Activated naive CD4-positive, alpha-beta T cell treated with anti-CD3 and anti-CD28 coated beads for 36 hours (primary cell): Measurements from ENCODE around the gene WASL. TPM values are rescaled to one million over a fixed set of nuclear protein-coding genes. Genes with fewer than 3 reads are reported as not detected.

Experiments used
- CTCF ChIA-PET: fragments of 350-600 bp; sonication (Branson Sonifier 250); formaldehyde crosslinking; loops from one replicate; lab custom pipeline; 2021; ENCODE audit warnings: antibody characterized with exemption; lab: Charles Lee
- DNase-seq: peaks from one replicate; pipeline ENCODE4 v3.0.0-alpha.2; 2020
- H3K27ac Mint-ChIP-seq: one replicate; pipeline ENCODE4 v1.8.0; 2021; ENCODE audit warnings: mild to moderate bottlenecking, mixed read lengths
- H3K27me3 Mint-ChIP-seq: one replicate; pipeline ENCODE4 v1.8.0; 2021; ENCODE audit warnings: low read depth, mixed read lengths
- H3K36me3 Mint-ChIP-seq: one replicate; pipeline ENCODE4 v1.8.0; 2021; ENCODE audit warnings: low read depth, mixed read lengths
- H3K4me1 Mint-ChIP-seq: one replicate; pipeline ENCODE4 v1.8.0; 2021; ENCODE audit warnings: low read depth, mixed read lengths
- H3K4me3 Mint-ChIP-seq: one replicate; pipeline ENCODE4 v1.8.0; 2021; ENCODE audit warnings: mild to moderate bottlenecking, moderate library complexity, mixed read lengths
- H3K9me3 Mint-ChIP-seq: one replicate; pipeline ENCODE4 v1.8.0; 2021; ENCODE audit warnings: mixed read lengths
- intact Hi-C: fragments of 100-400 bp; cut with micrococcal nuclease; formaldehyde crosslinking; loops from one replicate; pipeline ENCODE4 v1.15.1; 2023
- total RNA-seq, 2 experiments: library from RNA; stranded (reverse); gene quantifications; one replicate each; pipeline ENCODE4 v1.2.3, GENCODE V29; 2021

WASL gene
- total RNA-seq, 2 experiments from 2014 or later, result 3.7 to 3.8 TPM

- Mint-ChIP-seq H3K4me1 (peaks cover 5% of the 10 kb centered on the region), H3K27ac (no peak overlapping the region), H3K36me3 (no peaks in the 10 kb centered on the region), H3K4me3 (no peak overlapping the region), H3K9me3 (peaks cover 4% of the 10 kb centered on the region), H3K27me3 (peaks cover 8% of the 10 kb centered on the region)
- CTCF ChIA-PET, result interaction anchor here (0.7 kb wide), 1 partner anchor 13 kb away, joined by 3 read pairs; no protein-coding TSS in a partner anchor
- intact Hi-C loops, result no loop called here
- no peak for DNase-seq
Observed at GRCh38 chr7:123768493-123768892, 19.7 kb upstream of the WASL start.

- CTCF ChIA-PET, result interaction anchor here (1.2 kb wide), 1 partner anchor 62 kb away, joined by 4 read pairs; no protein-coding TSS in a partner anchor
- Mint-ChIP-seq H3K4me1 (no peaks in the 10 kb centered on the region), H3K9me3 (peaks cover 8% of the 10 kb centered on the region), H3K4me3 (no peak overlapping the region), H3K27ac (no peak overlapping the region), H3K36me3 (no peaks in the 10 kb centered on the region), H3K27me3 (peaks cover 3% of the 10 kb centered on the region)
- intact Hi-C loops, result no loop called here
- no peak for DNase-seq
Observed at GRCh38 chr7:123763191-123763661, 14.4 kb upstream of the WASL start.

DNA sequence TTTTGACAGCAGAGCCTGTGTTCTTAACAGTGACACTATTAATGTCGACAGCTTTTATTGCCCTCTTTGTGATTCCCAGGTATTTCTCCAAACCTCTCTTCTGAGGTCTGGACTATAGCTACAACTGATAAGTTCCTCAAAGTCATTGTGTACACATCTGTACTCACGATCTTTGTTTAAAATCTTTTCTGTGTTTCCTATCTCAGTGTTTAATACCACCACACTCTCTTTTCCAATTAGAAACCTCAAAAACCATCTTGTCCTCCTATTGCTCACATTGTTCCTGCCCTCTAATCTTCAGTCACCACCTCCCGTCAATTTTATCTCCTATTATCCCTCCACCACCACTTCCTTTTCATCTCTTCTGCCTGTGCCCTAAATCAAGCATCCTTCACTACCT is 12.9 kb upstream of the WASL start:
- intact Hi-C loops, result no loop called here
- no peak for DNase-seq
- CTCF ChIA-PET, result no interaction called here
- H3K4me1 Mint-ChIP-seq, result no peaks in the 10 kb centered on the region
- no peak overlapping the region for H3K27ac Mint-ChIP-seq
- peaks cover 3% of the 10 kb centered on the region for H3K27me3 Mint-ChIP-seq
- H3K9me3 Mint-ChIP-seq, result peaks cover 8% of the 10 kb centered on the region
- H3K4me3 Mint-ChIP-seq, result no peak overlapping the region
- H3K36me3 Mint-ChIP-seq, result no peaks in the 10 kb centered on the region

GRCh38 chr7:123757095-123757494 is 8.3 kb upstream of the WASL start:
- no peak overlapping the region for H3K4me3 Mint-ChIP-seq
- H3K27me3 Mint-ChIP-seq, result no peaks in the 10 kb centered on the region
- H3K27ac Mint-ChIP-seq, result no peak overlapping the region
- H3K4me1 Mint-ChIP-seq, result peaks cover 21% of the 10 kb centered on the region
- CTCF ChIA-PET, result no interaction called here
- no peaks in the 10 kb centered on the region for H3K36me3 Mint-ChIP-seq
- DNase-seq, result no peak
- intact Hi-C loops, result no loop called here
- H3K9me3 Mint-ChIP-seq, result no peaks in the 10 kb centered on the region

GRCh38 chr7:123755338-123755737 is 6.5 kb upstream of the WASL start:
- H3K27me3 Mint-ChIP-seq, result no peaks in the 10 kb centered on the region
- CTCF ChIA-PET, result interaction anchor here (0.6 kb wide), 1 partner anchor 13 kb away, joined by 3 read pairs; no protein-coding TSS in a partner anchor
- no peak for DNase-seq

DNA sequence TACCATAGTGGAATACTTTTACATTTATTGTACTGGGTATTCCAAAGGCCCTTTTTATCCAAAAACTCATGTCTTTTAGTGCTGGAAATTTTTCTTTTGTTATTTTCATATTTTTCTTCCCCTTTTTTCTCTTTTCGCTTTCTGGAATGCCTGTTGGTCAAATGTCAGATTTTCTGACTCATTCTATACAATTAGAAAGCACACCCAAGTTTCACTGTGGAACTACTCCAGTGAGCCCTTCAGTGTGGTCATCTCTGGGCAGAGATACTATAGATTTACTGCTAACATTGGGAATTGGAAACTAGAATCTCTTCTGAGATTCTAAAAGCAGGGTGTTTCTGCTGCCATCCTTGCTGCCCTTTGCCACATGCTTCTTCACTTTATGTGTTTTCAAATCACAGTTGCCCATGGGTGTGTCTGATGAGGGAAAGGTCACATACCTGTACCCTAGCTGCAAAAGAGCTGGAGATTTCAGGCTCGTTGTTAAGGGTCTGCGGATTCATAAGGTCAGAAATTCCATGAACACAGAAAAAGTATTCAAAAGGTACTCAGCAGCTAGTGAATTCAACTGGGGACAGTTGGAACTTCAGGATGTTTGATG is 5.6 kb upstream of the WASL start:
- Mint-ChIP-seq H3K36me3 (no peaks in the 10 kb centered on the region), H3K27me3 (no peaks in the 10 kb centered on the region), H3K27ac (no peak overlapping the region), H3K4me1 (peaks cover 34% of the 10 kb centered on the region), H3K9me3 (no peaks in the 10 kb centered on the region), H3K4me3 (no peak overlapping the region)
- CTCF ChIA-PET, result no interaction called here
- no peak for DNase-seq
- intact Hi-C loops, result no loop called here

More at GRCh38 chr7:123755338-123755737, 6.5 kb upstream of the WASL start:
- Mint-ChIP-seq H3K27ac (no peak overlapping the region), H3K9me3 (no peaks in the 10 kb centered on the region), H3K4me3 (no peak overlapping the region), H3K4me1 (peaks cover 34% of the 10 kb centered on the region), H3K36me3 (no peaks in the 10 kb centered on the region)
- intact Hi-C loops, result no loop called here

GRCh38 chr7:123752534-123752933 is 3.7 kb upstream of the WASL start:
- peaks cover 34% of the 10 kb centered on the region for H3K4me1 Mint-ChIP-seq
- H3K4me3 Mint-ChIP-seq, result no peak overlapping the region
- intact Hi-C loops, result no loop called here
- DNase-seq, result no peak
- CTCF ChIA-PET, result no interaction called here
- H3K9me3 Mint-ChIP-seq, result no peaks in the 10 kb centered on the region
- H3K27me3 Mint-ChIP-seq, result no peaks in the 10 kb centered on the region
- peaks cover 4% of the 10 kb centered on the region for H3K36me3 Mint-ChIP-seq
- H3K27ac Mint-ChIP-seq, result no peak overlapping the region

DNA sequence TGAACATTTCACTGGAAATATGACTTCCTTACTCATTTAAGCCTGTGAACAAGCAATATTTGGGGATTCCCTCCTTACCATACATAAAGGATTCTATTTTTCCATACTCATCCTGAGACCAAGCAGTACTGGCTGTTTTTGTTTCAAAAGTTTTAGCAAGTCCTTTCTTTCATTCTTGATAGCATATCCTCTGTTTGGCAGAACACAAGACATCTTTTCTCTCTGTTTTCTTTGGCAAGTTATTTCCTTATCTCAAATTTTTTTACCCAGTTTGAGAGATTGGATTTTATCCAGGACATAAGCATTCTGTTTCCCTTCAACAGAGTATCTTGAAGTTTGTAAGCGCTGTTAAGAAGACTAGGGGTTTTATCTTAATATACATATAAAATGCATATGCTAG is 3.0 kb upstream of the WASL start:
- Mint-ChIP-seq H3K4me3 (no peak overlapping the region), H3K9me3 (no peaks in the 10 kb centered on the region), H3K4me1 (peaks cover 37% of the 10 kb centered on the region), H3K27me3 (no peaks in the 10 kb centered on the region), H3K36me3 (peaks cover 4% of the 10 kb centered on the region), H3K27ac (no peak overlapping the region)
- DNase-seq, result no peak
- CTCF ChIA-PET, result interaction anchor here (0.6 to 1.5 kb wide), 2 partner anchors 33 to 44 kb away, joined by 3 read pairs; no protein-coding TSS in a partner anchor
- intact Hi-C loops, result loop anchor here (2.0 kb wide), 1 partner anchor 19 kb away; no protein-coding TSS in a partner anchor

- CTCF ChIA-PET, result interaction anchor here (0.6 to 1.8 kb wide), 5 partner anchors 34 to 47 kb away, joined by 3 to 7 read pairs (median 3); no protein-coding TSS in a partner anchor
- no peak for DNase-seq
Observed at GRCh38 chr7:123750389-123751230, 1.8 kb upstream of the WASL start.

GRCh38 chr7:123749537-123749857 is 694 bp upstream of the WASL start:
- peak overlapping the region; percentile 95 for H3K4me3 Mint-ChIP-seq
- peak overlapping the region; percentile 95 for H3K27ac Mint-ChIP-seq
- no peaks in the 10 kb centered on the region for H3K9me3 Mint-ChIP-seq
- H3K36me3 Mint-ChIP-seq, result peaks cover 6% of the 10 kb centered on the region
- CTCF ChIA-PET, result interaction anchor here (0.6 to 1.8 kb wide), 4 partner anchors 30 to 257 kb away, joined by 3 to 7 read pairs (median 5); no protein-coding TSS in a partner anchor
- peak; percentile 63 for DNase-seq
- no peaks in the 10 kb centered on the region for H3K27me3 Mint-ChIP-seq
- peaks cover 45% of the 10 kb centered on the region for H3K4me1 Mint-ChIP-seq
- intact Hi-C loops, result loop anchor here (1.0 to 2.0 kb wide), 6 partner anchors 38 to 1179 kb away; partner anchors contain the start of genes IQUB, NDUFA5 and POT1

More at GRCh38 chr7:123750389-123751230, 1.8 kb upstream of the WASL start:
- Mint-ChIP-seq H3K9me3 (no peaks in the 10 kb centered on the region), H3K4me1 (peaks cover 42% of the 10 kb centered on the region), H3K27ac (no peak overlapping the region), H3K36me3 (peaks cover 6% of the 10 kb centered on the region), H3K27me3 (no peaks in the 10 kb centered on the region), H3K4me3 (peak overlapping the region; percentile 45)
- intact Hi-C loops, result loop anchor here (2.0 kb wide), 1 partner anchor 20 kb away; no protein-coding TSS in a partner anchor

DNA sequence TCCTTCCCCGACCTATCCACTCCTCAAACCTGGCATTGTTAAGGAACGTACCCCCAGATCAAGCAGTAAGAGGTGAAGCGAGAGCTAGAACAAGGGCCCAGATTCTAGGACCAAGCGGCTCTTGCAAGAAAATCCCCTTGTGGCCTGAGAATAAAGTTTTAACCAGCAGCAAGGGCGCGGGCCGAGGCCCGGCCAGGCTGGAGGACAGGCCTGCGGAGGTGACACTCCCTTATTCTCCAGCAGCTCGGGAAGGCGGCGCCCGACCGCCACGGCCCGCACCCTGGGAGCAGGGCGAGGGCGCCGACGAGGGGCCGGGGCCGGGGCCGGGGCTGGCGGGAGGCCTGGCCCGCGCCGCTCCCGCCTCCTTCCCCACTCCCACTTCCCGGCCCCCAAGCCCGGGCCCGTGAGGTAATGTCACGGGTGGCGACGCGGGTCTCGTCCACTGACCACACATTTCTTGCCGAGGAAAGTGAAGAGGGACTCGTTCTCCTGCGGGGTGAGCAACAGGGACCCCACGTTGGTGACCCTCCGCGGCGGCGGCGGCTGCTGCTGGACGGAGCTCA is 551 bp downstream of the WASL start:
- peak overlapping the region; percentile 95 for H3K4me3 Mint-ChIP-seq
- H3K27me3 Mint-ChIP-seq, result no peaks in the 10 kb centered on the region
- H3K4me1 Mint-ChIP-seq, result peaks cover 53% of the 10 kb centered on the region
- H3K36me3 Mint-ChIP-seq, result peaks cover 6% of the 10 kb centered on the region
- no peaks in the 10 kb centered on the region for H3K9me3 Mint-ChIP-seq
- CTCF ChIA-PET, result interaction anchor here (0.7 to 1.4 kb wide), 4 partner anchors 9 to 117 kb away, joined by 3 to 7 read pairs (median 4); no protein-coding TSS in a partner anchor
- peak; percentile 22 for DNase-seq
- intact Hi-C loops, result loop anchor here (2.0 kb wide), 2 partner anchors 65 to 1181 kb away; partner anchors contain the start of gene POT1
- H3K27ac Mint-ChIP-seq, result peak overlapping the region; percentile 89
